Measurements from ENCODE around the gene KCTD16.

The KCTD16 gene

GRCh38 chr5:144166696-144167095 lies 4.0 kb upstream of the KCTD16 start:
- no peak for DNase-seq (ENCODE audit: low spot score)
- no peak for TF ChIP-seq CTCF (IDR thresholded peaks at IDR 0.05; ENCODE audit: extremely low read depth, missing control alignments)

- DNase-seq (ENCODE audit: low spot score), result no peak
- no peak for TF ChIP-seq CTCF (IDR thresholded peaks at IDR 0.05; ENCODE audit: extremely low read depth, missing control alignments)
Measured at GRCh38 chr5:144167998-144168397, 2.7 kb upstream of the KCTD16 start.

DNA sequence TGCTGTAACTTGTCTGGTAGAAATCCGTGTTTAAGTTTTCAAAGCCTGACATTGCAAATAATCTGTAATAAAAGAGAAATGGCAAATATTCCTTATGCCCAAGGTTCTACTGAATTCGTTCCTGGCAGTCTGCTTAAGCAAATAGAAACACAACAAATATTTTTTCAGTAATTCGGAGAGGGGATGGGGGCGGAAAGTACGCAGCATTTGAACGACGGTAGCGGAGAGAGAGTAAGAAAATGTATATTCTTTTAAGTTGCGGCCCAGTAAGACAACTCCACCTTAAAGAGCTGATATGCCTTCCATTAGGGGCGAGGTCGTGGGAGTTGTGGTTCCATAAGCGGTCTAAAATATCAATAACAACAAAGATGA lies 783 bp upstream of the KCTD16 start:
- no peak for DNase-seq (ENCODE audit: low spot score)
- TF ChIP-seq CTCF (IDR thresholded peaks at IDR 0.05; ENCODE audit: extremely low read depth, missing control alignments), result no peak

GRCh38 chr5:144173766-144174165 lies 3.1 kb downstream of the KCTD16 start:
- no peak for TF ChIP-seq CTCF (IDR thresholded peaks at IDR 0.05; ENCODE audit: extremely low read depth, missing control alignments)
- DNase-seq (ENCODE audit: low spot score), result no peak

DNA sequence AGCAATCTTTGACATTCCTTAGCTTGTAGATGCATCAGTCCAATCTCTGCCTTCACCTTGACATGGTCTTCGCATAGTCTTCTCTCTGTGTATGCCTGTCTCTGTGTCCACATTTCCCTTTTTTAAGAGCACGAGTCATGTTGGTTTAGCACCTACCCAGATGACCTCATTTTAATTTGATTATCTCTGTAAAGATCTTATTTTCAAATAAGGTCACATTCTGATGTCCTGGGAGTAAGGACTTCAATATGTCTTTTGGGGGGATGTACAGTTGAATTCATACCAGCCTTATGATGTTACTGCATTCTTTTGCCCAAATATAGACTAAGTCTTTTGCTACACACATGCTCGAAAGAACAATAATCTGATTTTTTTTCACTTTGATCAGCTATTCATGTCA lies 6.9 kb downstream of the KCTD16 start:
- TF ChIP-seq CTCF (IDR thresholded peaks at IDR 0.05; ENCODE audit: extremely low read depth, missing control alignments), result no peak
- no peak for DNase-seq (ENCODE audit: low spot score)

DNA sequence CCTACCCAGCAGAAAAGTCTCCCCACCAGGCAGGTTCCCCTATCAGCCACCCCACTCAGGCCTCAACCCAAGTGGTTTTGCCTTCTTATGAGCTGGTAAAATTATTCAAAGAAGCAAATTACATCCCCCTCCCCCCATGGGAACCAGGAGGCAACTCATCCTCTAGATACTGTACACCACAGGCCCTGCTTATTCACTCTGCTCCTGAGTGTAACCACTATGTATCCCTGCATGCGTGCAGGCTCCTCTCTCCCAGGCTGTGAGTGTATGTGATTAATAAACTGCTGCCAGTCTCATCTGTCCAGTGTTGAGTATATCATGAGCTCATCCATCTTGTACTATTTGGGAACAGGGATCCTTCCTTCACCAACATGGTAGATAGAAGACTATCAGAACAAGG lies 8.6 kb downstream of the KCTD16 start:
- no peak for DNase-seq (ENCODE audit: low spot score)
- TF ChIP-seq CTCF (IDR thresholded peaks at IDR 0.05; ENCODE audit: extremely low read depth, missing control alignments), result no peak

- DNase-seq (ENCODE audit: low spot score), result no peak
- TF ChIP-seq CTCF (IDR thresholded peaks at IDR 0.05; ENCODE audit: extremely low read depth, missing control alignments), result peak; percentile 50
Measured at GRCh38 chr5:144183254-144183889, 12.7 kb downstream of the KCTD16 start.
